GM21717 (cell line): Measurements from ENCODE around the gene EID2.
A peak's percentile ranks its signal among the peaks of the same experiment; 100 is the strongest.

Experiments used
- ATAC-seq: cut with Tn5 transposase; IDR thresholded peaks from one replicate; pipeline ENCODE4 v1.9.1; 2021; ENCODE audit warnings: mild to moderate bottlenecking, moderate library complexity; ENCODE audit not compliant: unreplicated experiment

The EID2 gene

DNA sequence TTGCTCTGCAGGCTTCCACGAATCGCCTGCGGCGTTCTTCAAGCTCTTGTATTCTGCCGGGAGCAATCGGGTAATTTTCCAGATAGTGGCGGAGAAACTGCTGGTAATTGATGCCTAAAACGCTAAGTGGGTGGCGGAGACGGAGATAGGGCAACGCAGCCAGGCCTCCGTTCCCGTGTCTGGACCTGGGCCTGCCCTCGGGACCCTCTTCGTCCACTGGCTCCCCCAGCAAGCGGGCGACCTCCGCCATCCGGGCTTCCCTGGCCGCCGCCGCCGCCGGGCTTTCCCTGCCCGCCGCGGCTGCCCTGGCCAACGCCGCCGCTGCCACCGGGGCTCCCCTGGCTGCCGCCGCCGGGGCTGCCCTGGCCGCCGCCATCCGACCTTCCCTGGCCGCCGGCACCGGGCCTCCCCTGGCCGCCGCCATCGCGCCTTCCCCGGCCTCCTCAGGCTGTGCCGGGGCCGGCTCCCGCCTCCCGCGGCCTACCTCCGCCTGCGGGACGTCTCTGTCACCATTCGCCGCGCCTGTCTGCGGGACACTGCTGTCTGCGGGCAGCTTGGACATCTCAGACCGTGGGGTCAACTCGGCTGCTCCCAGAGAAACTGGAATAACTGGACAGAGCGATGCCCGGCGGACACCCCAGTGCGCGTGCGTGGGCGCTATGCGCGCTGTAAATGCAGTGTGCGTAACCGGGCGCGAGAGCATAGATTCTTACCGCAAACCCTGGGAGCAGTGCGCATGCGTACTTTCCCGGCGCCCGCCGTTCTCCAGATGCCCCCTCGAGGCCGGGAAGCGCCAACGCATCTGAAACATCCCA lies at the start of gene EID2:
EID2 (minus strand) TSS at position 644 of the 815 bp plus-strand sequence; CDS start at position 562, 82 bp downstream.
- peak; percentile 66 for ATAC-seq

- ATAC-seq, result no peak
Measured at GRCh38 chr19:39588066-39588465, 48.1 kb upstream of the EID2 start.

DNA sequence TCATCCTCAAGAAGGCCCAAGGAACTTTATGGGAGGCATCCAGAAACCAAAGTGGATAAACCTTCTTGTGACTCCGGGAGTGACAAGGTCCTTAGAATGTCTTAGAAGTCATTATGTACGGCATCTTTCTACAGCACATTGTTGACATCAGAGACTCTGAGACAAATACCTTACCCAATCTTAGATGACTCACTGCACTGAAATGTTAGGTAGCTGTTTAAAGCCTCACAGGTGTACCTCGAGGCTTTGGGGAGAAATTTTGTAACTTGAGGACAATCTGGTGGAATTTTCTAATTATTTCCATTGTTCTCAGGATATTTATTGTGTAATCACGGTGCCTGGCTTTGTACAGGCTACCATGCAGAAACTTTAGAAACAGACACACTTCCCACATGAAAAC lies 47.5 kb upstream of the EID2 start:
- no peak for ATAC-seq

GRCh38 chr19:39582891-39583625 lies 43.1 kb upstream of the EID2 start:
- ATAC-seq, result no peak

DNA sequence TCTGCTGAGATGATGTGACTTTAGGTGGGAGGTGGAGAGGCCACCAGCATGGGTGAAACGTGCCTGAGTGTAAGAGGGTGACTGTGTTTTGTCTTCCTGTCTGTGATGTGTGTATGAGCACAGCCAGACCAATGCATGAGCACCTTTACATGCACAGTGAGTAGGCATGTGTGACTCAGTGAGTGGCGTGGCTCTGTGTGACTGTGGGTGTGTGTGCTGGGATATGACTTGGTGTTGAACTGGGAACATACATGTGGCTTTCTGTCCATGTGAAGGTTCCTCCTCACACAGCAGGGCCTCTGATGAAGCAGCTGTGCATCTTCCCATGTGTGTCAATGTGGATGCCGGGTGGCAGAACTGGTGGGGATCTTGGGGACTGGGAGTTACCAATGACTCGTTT lies 42.5 kb upstream of the EID2 start:
- no peak for ATAC-seq

DNA sequence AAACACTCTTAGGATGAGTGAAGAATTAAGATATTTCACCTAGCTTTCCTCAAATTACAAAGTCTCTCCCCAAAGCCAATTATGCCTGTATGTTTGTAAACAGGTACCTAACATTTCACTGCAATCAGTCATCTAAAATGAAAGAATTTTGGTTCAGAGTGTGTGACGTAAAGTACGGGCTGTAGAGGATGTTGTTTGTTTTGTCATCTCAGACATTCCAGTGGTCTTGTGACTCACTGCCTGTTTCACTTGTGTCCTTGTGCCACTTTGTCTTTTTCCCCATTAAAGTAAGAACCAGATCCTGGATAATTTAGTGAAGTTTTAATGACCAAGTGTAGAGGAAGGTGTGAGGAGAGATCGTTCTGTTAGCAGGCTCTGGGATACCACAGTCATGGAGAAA lies 28.6 kb upstream of the EID2 start:
- no peak for ATAC-seq

GRCh38 chr19:39566064-39566463 lies 26.1 kb upstream of the EID2 start:
- no peak for ATAC-seq

DNA sequence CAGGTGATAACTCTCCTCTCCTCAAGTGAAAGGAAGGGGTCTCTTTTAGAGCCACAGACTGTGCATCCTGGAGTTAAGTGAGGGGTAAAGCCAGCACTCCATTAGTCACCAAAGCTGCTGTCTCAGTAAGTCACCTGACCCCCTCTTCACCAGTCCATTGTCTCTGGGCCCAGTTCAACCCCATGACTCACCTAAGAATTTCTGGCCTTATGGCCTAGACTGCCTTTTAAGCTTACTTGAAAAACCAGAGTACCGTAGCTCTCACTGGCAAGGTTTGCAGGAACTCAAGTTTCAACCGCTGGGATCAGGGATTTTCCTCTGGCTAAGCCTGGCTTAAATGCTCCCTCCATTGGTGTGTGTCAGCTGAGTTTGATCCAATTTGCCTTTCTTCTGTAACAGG lies 23.4 kb upstream of the EID2 start:
- ATAC-seq, result no peak

GRCh38 chr19:39558624-39559117 lies 18.7 kb upstream of the EID2 start:
- no peak for ATAC-seq

- no peak for ATAC-seq
Measured at GRCh38 chr19:39557811-39558623, 18.1 kb upstream of the EID2 start.

DNA sequence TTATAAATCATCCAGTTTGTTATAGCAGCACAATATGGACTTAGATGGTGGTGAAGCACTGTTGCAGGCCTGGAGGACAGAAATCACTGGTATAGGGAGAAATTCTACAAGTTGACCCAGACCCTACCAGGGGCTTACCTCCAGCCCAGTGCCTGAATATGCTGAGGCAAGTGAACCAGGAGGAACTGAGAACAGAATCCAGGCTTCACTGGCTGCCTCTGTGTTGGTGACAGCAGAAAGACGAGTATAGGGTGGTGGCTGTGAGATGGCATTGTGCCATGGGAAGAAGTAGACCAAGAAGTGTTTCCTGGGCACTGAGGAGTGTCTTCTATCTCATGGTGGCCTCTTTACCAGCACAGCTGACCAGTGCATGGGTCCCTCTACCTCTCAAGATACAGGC lies 15.9 kb upstream of the EID2 start:
- no peak for ATAC-seq

DNA sequence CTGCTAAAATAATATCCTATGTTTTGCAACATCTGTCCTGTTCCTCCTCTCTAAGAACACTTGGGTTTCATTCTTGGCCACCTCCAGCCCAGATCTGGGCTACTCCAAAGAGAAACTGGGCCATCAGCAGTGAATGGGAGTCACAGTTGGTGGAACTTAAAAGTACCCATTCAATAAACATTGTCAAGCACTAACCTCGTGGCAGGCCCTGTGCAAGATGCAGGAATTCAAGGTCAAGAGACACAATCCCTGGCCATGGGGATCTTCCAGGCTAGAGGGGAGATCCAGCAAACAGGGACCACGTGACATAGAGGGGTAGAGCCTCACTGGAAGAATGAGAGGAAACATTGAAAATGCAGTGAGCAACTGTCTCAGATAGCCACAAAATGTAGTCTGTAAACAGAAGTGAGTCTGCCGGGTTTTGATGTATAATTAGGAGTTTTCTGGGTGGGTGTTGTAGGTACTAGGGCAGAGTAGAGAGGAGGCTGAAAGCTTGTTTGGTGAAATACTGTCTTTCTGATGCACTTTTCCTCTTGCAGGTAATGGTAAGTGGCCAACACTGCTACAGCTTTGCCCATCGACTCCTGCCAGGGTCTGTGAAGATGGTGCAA lies 14.8 kb upstream of the EID2 start:
- no peak for ATAC-seq

GRCh38 chr19:39553082-39553652 lies 13.2 kb upstream of the EID2 start:
- no peak for ATAC-seq

- no peak for ATAC-seq
Measured at GRCh38 chr19:39550197-39550596, 10.2 kb upstream of the EID2 start.

DNA sequence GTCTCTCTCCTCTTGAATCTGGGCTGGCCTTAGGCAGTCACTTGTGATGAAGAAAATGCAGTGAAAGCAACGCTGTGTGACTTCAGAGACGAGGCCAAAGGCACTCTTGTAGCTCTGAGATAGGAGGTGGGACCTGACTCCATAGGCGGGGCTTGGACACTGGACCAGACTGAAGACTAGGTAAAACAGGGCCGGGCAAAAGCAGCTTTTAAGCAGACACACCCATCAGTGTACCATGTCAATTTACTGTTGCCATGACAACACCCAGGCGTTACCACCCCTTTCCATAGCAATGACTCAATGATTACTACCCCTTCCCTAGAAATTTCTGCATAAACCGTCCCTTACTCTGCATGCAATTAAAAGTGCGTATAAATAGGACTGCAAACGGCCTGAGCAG lies 6.6 kb upstream of the EID2 start:
- no peak for ATAC-seq

GRCh38 chr19:39544911-39545310 lies 5.0 kb upstream of the EID2 start:
- no peak for ATAC-seq

DNA sequence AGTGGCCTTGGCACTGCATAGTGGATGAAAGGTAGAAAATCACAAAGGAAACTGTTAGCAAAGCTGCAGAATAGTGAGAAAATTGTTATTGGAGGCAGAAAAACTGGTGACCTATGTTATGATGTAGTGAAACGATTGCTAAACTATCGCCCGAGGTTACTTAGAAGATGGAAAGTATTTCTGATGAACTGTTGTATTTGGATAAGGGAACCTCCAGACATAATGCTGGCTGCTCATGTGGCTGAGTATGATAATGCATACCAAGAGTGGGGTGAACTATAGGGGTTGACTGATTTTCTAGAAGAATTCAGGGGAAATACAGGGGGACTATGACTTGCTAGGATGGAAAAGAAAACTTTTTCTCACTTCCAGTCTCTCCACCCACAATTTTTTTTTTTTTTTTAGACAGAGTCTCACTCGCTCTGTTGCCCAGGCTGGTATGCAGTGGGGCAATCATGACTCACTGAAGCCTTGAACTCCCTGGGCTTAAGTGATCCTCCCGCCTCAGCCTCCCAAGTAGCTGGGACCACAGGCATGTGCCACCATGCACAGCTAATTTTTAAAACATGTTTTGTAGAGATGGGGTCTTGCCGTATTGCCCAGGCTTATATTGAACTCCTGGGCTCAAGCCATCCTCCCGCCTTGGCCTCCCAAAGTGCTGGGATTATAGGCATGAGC lies 4.4 kb upstream of the EID2 start:
- ATAC-seq, result no peak

GRCh38 chr19:39543477-39543857 lies 3.5 kb upstream of the EID2 start:
- no peak for ATAC-seq

DNA sequence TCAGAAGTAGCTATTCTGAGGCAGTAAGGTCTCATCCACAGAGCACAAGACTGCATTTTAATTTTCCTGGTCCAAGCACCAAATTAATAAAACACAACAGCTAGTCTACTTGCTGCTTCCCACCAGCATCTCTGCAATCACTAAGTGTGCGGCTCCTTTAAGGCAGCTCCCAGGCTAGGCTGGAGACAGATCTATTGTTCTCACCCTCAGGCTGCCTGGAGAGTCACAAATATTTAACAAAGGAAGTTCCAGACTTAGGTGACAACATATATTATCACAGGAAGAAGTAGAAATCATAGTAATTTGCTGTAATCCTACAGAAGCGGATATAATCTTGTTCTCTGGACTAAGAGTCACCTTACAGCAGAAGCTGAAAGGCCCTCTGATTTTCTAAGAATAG lies 2.2 kb upstream of the EID2 start:
- no peak for ATAC-seq

GRCh38 chr19:39540333-39540673 lies 342 bp upstream of the EID2 start:
- no peak for ATAC-seq
